Loucy (cell line): ENCODE results near the gene FAT4.
A peak's percentile ranks its signal among the peaks of the same experiment; 100 is the strongest.

Experiments used
- H2AFZ ChIP-seq: fragments of 200-600 bp; sonication (generic); 2 replicates; pipeline ENCODE4 v1.6.0; 2016; ENCODE audit warnings: antibody characterized with exemption, mild to moderate bottlenecking, low read length, moderate library complexity
- H3F3A ChIP-seq: fragments of 200-600 bp; 2 replicates; pipeline ENCODE4 v1.6.0; 2016; ENCODE audit warnings: antibody characterized with exemption, low read depth, mild to moderate bottlenecking
- H3K27me3 ChIP-seq: fragments of 200-600 bp; sonication (generic); 2 replicates; pipeline ENCODE4 v1.6.1; 2014; ENCODE audit warnings: low read length, mild to moderate bottlenecking; ENCODE audit not compliant: insufficient read depth, poor library complexity, severe bottlenecking
- H3K36me3 ChIP-seq: fragments of 200-600 bp; sonication (generic); 2 replicates; pipeline ENCODE4 v1.6.1; 2016; ENCODE audit warnings: low read length; ENCODE audit not compliant: insufficient read depth
- H3K4me1 ChIP-seq: fragments of 200-600 bp; sonication (generic); 2 replicates; pipeline ENCODE4 v1.5.1; 2014; ENCODE audit warnings: low read length, mild to moderate bottlenecking; ENCODE audit not compliant: insufficient read depth, poor library complexity, severe bottlenecking
- H3K4me2 ChIP-seq: fragments of 200-600 bp; sonication (generic); 2 replicates; pipeline ENCODE4 v1.6.0; 2014; ENCODE audit warnings: antibody characterized with exemption, low read length, low read depth, mild to moderate bottlenecking; ENCODE audit not compliant: poor library complexity, severe bottlenecking
- H3K4me3 ChIP-seq: fragments of 200-600 bp; sonication (generic); 2 replicates; pipeline ENCODE4 v1.5.1; 2014; ENCODE audit warnings: low read length, mild to moderate bottlenecking, mixed read lengths; ENCODE audit not compliant: poor library complexity, severe bottlenecking
- H3K79me2 ChIP-seq: fragments of 200-600 bp; sonication (generic); 2 replicates; pipeline ENCODE4 v1.6.1; 2014; ENCODE audit warnings: low read length; ENCODE audit not compliant: insufficient read depth
- H3K9ac ChIP-seq: fragments of 200-600 bp; sonication (generic); 2 replicates; pipeline ENCODE4 v1.6.0; 2014; ENCODE audit warnings: mild to moderate bottlenecking, low read depth, low read length, moderate library complexity; ENCODE audit not compliant: poor library complexity, severe bottlenecking
- H3K9me2 ChIP-seq: fragments of 200-600 bp; sonication (generic); replicated peaks from 2 replicates; pipeline ENCODE4 v1.6.1; 2016; ENCODE audit warnings: low read depth, low read length, mixed read lengths
- H3K9me3 ChIP-seq: fragments of 200-600 bp; sonication (generic); 2 replicates; pipeline ENCODE4 v1.6.1; 2014; ENCODE audit warnings: mild to moderate bottlenecking, antibody characterized with exemption, low read length, low read depth; ENCODE audit not compliant: insufficient read depth
- H4K20me1 ChIP-seq: fragments of 200-600 bp; sonication (generic); 2 replicates; pipeline ENCODE4 v1.6.0; 2014; ENCODE audit warnings: antibody characterized with exemption, low read length, mild to moderate bottlenecking; ENCODE audit not compliant: insufficient read depth, poor library complexity, severe bottlenecking
- EZH2phosphoT487 ChIP-seq: fragments of 200-600 bp; IDR thresholded peaks from 2 replicates; pipeline ENCODE4 v1.6.1; 2018; ENCODE audit warnings: antibody characterized with exemption, mild to moderate bottlenecking, moderate library complexity, borderline replicate concordance
- TF ChIP-seq, protein P1 (sequence below): fragments of 200-600 bp; sonication (generic); conservative IDR thresholded peaks from 2 replicates; pipeline ENCODE4 v1.5.1; 2014; ENCODE audit warnings: mild to moderate bottlenecking, antibody characterized with exemption, low read length

Gene FAT4, protein sequence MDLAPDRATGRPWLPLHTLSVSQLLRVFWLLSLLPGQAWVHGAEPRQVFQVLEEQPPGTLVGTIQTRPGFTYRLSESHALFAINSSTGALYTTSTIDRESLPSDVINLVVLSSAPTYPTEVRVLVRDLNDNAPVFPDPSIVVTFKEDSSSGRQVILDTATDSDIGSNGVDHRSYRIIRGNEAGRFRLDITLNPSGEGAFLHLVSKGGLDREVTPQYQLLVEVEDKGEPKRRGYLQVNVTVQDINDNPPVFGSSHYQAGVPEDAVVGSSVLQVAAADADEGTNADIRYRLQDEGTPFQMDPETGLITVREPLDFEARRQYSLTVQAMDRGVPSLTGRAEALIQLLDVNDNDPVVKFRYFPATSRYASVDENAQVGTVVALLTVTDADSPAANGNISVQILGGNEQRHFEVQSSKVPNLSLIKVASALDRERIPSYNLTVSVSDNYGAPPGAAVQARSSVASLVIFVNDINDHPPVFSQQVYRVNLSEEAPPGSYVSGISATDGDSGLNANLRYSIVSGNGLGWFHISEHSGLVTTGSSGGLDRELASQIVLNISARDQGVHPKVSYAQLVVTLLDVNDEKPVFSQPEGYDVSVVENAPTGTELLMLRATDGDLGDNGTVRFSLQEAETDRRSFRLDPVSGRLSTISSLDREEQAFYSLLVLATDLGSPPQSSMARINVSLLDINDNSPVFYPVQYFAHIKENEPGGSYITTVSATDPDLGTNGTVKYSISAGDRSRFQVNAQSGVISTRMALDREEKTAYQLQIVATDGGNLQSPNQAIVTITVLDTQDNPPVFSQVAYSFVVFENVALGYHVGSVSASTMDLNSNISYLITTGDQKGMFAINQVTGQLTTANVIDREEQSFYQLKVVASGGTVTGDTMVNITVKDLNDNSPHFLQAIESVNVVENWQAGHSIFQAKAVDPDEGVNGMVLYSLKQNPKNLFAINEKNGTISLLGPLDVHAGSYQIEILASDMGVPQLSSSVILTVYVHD (N-terminal part only)

DNA sequence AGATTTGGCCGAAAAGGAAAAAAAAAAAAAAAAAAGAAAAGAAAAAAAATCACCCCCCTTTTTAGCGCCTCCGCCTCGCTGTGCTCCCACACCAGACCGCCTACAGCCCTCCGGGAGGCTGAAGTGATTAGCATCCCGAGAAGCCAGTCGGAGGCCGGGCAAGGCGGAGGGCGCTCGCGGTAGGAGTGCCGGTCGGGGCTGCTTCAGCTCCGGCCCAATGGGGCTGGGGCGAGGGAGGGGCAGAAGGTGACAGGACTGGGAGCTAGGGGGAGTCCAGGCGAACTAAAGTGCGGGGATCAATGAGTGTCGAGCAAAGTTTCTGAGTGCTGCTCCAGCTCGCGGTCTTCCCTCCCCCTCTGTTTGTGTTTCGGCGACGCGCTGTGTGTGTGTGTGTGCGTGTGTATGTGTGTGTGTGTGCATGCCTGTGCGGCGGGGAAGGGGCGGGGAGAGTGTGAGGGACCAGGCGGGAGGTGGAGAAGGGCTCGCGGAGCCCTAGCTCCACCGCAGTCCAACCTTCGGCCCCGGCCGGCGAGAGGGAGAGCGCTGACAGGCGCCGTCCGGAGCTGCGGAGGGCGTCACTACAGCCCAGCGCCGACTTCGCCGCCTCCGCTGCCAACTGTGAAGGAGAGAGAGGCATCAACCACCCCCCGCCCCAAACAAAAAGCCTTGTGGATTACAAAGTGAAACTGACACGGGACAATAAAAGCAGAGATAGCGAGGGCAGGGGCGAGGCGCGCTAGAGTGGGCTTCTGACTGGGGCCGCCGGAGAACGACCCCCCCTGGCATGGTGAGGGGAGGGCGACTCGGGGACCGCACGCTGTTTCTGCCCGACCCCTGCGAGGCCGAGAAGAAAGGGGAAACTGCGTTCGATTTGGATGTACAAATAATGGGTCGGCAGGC lies at the start of gene FAT4:
FAT4 (plus strand) TSS at position 280 of the 900 bp plus-strand sequence. CDS start 1,457 bp downstream, outside the sequence.
- Histone ChIP-seq H3K27me3 (no peaks in the 10 kb centered on the region), H3K4me1 (no peaks in the 10 kb centered on the region), H3K9me3 (no peaks in the 10 kb centered on the region), H3K79me2 (no peaks in the 10 kb centered on the region), H3K4me3 (peak within 1 kb of the TSS; percentile 76), H3K36me3 (no peaks in the 10 kb centered on the region), H3K9ac (no peak within 1 kb of the TSS), H3F3A (no peaks in the 10 kb centered on the region), H3K9me2 (no peaks in the 10 kb centered on the region), H2AFZ (peak within 1 kb of the TSS; percentile 91), H4K20me1 (no peaks in the 10 kb centered on the region), H3K4me2 (peak within 1 kb of the TSS; percentile 69)
- TF ChIP-seq EZH2phosphoT487 = no peak
- TF ChIP-seq, protein P1, sequence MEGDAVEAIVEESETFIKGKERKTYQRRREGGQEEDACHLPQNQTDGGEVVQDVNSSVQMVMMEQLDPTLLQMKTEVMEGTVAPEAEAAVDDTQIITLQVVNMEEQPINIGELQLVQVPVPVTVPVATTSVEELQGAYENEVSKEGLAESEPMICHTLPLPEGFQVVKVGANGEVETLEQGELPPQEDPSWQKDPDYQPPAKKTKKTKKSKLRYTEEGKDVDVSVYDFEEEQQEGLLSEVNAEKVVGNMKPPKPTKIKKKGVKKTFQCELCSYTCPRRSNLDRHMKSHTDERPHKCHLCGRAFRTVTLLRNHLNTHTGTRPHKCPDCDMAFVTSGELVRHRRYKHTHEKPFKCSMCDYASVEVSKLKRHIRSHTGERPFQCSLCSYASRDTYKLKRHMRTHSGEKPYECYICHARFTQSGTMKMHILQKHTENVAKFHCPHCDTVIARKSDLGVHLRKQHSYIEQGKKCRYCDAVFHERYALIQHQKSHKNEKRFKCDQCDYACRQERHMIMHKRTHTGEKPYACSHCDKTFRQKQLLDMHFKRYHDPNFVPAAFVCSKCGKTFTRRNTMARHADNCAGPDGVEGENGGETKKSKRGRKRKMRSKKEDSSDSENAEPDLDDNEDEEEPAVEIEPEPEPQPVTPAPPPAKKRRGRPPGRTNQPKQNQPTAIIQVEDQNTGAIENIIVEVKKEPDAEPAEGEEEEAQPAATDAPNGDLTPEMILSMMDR = no peak

DNA sequence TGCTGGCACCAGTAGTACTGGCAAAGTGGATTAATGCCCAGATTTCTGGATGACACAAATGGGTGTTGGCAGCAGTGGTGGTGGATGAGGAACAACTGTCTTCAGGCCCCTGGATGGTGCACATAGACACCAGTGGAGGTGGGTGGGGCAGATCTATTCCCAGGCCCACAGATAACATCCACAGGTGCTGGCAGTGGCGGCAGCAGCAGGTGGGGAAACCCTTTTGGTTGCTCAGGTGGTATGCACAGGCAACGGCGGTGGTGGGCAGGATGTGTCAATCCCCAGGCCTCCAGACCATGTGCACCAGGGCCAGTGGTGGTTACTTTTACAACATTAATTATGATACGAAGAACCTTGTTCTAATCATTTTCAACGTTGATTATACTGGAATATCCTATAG lies 48.9 kb upstream of the FAT4 start:
- no peak for TF ChIP-seq EZH2phosphoT487
- TF ChIP-seq, protein P1 = no peak
- H2AFZ ChIP-seq = no peak overlapping the region
- H3K36me3 ChIP-seq = no peaks in the 10 kb centered on the region
- no peak overlapping the region for H3K4me3 ChIP-seq
- no peaks in the 10 kb centered on the region for H3K9me2 ChIP-seq
- no peaks in the 10 kb centered on the region for H4K20me1 ChIP-seq
- no peak overlapping the region for H3K9ac ChIP-seq
- H3K4me2 ChIP-seq = no peak overlapping the region
- no peaks in the 10 kb centered on the region for H3K79me2 ChIP-seq
- no peaks in the 10 kb centered on the region for H3K9me3 ChIP-seq
- H3K27me3 ChIP-seq = no peaks in the 10 kb centered on the region
- no peaks in the 10 kb centered on the region for H3K4me1 ChIP-seq
- H3F3A ChIP-seq = no peaks in the 10 kb centered on the region
